IMR-90 (cell line): Measurements from ENCODE around the gene STPG4. TPM values are rescaled to one million over a fixed set of nuclear protein-coding genes. Genes with fewer than 3 reads are reported as not detected.
A peak's percentile ranks its signal among the peaks of the same experiment; 100 is the strongest.

ENCODE experiments used
- ATAC-seq: fragments of 200-7000 bp; cut with Tn5 transposase; 2 replicates; pipeline ENCODE4 v1.9.1; 2020; ENCODE audit warnings: low read depth, mild to moderate bottlenecking, moderate library complexity
- BruUV-seq: library from RNA; stranded (reverse); fragments of 400-500 nt; replicated peaks from 2 replicates; lab custom pipeline; 2021; lab: Mats Ljungman, UMichigan
- CTCF ChIA-PET: fragments of 300-600 bp; formaldehyde crosslinking; extraction: SDS; loops from one replicate; lab custom pipeline; 2021; ENCODE audit warnings: antibody characterized with exemption; lab: Yijun Ruan, JAX
- POLR2A ChIA-PET: fragments of 300-600 bp; sonication (Branson Sonifier 250); formaldehyde crosslinking; loops from one replicate; lab custom pipeline; 2022; ENCODE audit warnings: antibody characterized with exemption; ENCODE audit not compliant: unreplicated experiment; lab: Charles Lee
- DNase-seq: peaks from one replicate; pipeline ENCODE4 v3.0.0; 2013
- H2AFZ ChIP-seq: replicated peaks from 2 replicates; pipeline ENCODE3; 2013; ENCODE audit warnings: low read length, mild to moderate bottlenecking; ENCODE audit not compliant: poor library complexity
- H2AK5ac ChIP-seq: 2 replicates; pipeline ENCODE4 v1.6.1; 2013; ENCODE audit warnings: low read depth, low read length, inconsistent platforms
- H2AK9ac ChIP-seq: replicated peaks from 2 replicates; pipeline ENCODE3; 2013; ENCODE audit warnings: mild to moderate bottlenecking, low read depth, low read length, moderate library complexity; ENCODE audit not compliant: poor library complexity
- H2BK120ac ChIP-seq: 2 replicates; pipeline ENCODE4 v1.6.1; 2013; ENCODE audit warnings: low read depth, low read length, inconsistent platforms
- H2BK15ac ChIP-seq: 3 replicates; pipeline ENCODE4 v1.6.1; 2013; ENCODE audit warnings: low read depth, low read length, inconsistent platforms
- H2BK20ac ChIP-seq: 2 replicates; pipeline ENCODE4 v1.6.1; 2013; ENCODE audit warnings: low read depth, mild to moderate bottlenecking, inconsistent platforms, low read length, moderate library complexity
- H2BK5ac ChIP-seq: 2 replicates; pipeline ENCODE4 v1.6.1; 2013; ENCODE audit warnings: mild to moderate bottlenecking, low read depth, low read length, inconsistent platforms; ENCODE audit not compliant: poor library complexity, severe bottlenecking
- H3K14ac ChIP-seq: replicated peaks from 2 replicates; pipeline ENCODE4 v1.6.1; 2013; ENCODE audit warnings: low read depth, low read length, inconsistent platforms
- H3K18ac ChIP-seq: 2 replicates; pipeline ENCODE4 v1.6.1; 2013; ENCODE audit warnings: low read depth, low read length, control low read depth
- H3K23ac ChIP-seq: 2 replicates; pipeline ENCODE4 v1.6.1; 2013; ENCODE audit warnings: low read depth, low read length, inconsistent platforms
- H3K27ac ChIP-seq: 2 replicates; pipeline ENCODE4 v1.5.1; 2013; ENCODE audit warnings: mild to moderate bottlenecking, control low read depth, low read length; ENCODE audit not compliant: insufficient read depth
- H3K27me3 ChIP-seq: 2 replicates; pipeline ENCODE4 v1.6.1; 2013; ENCODE audit warnings: low read length; ENCODE audit not compliant: control insufficient read depth, insufficient read depth
- H3K36me3 ChIP-seq: 2 replicates; pipeline ENCODE4 v1.6.1; 2013; ENCODE audit warnings: low read length, mixed read lengths; ENCODE audit not compliant: control insufficient read depth, insufficient read depth
- H3K4ac ChIP-seq: 2 replicates; pipeline ENCODE4 v1.6.1; 2013; ENCODE audit warnings: low read depth, low read length, inconsistent platforms
- H3K4me1 ChIP-seq: 2 replicates; pipeline ENCODE4 v1.6.1; 2013; ENCODE audit warnings: low read length, mixed read lengths; ENCODE audit not compliant: control insufficient read depth, insufficient read depth
- H3K4me2 ChIP-seq: 2 replicates; pipeline ENCODE4 v1.6.1; 2013; ENCODE audit warnings: low read depth, mild to moderate bottlenecking, control low read depth, low read length, moderate library complexity
- H3K4me3 ChIP-seq: 2 replicates; pipeline ENCODE4 v1.5.1; 2013; ENCODE audit warnings: low read depth, mild to moderate bottlenecking, control low read depth, low read length, moderate library complexity; ENCODE audit not compliant: insufficient read depth
- H3K56ac ChIP-seq: 2 replicates; pipeline ENCODE4 v1.6.1; 2013; ENCODE audit warnings: low read length, inconsistent platforms; ENCODE audit not compliant: insufficient read depth; ENCODE audit errors: extremely low read depth
- H3K79me1 ChIP-seq, 2 experiments: 2 replicates each; pipeline ENCODE4 v1.6.1; 2013; ENCODE audit warnings: low read length in 2 of 2, inconsistent platforms in 1 of 2, low read depth in 1 of 2
- H3K9ac ChIP-seq: 2 replicates; pipeline ENCODE4 v1.6.1; 2013; ENCODE audit warnings: low read depth, low read length, control low read depth
- H3K9me1 ChIP-seq: 2 replicates; pipeline ENCODE4 v1.6.1; 2013; ENCODE audit warnings: low read length, inconsistent platforms; ENCODE audit not compliant: insufficient read depth
- H3K9me3 ChIP-seq: 2 replicates; pipeline ENCODE4 v1.6.1; 2013; ENCODE audit warnings: low read length; ENCODE audit not compliant: control insufficient read depth, insufficient read depth
- H4K20me1 ChIP-seq: 2 replicates; pipeline ENCODE4 v1.6.1; 2013; ENCODE audit warnings: low read length, inconsistent platforms; ENCODE audit not compliant: insufficient read depth
- H4K5ac ChIP-seq: 2 replicates; pipeline ENCODE4 v1.6.1; 2013; ENCODE audit warnings: mild to moderate bottlenecking, low read depth, low read length, control low read depth
- H4K8ac ChIP-seq, 2 experiments: 2 replicates each; pipeline ENCODE4 v1.6.1; 2013; ENCODE audit warnings: low read depth in 2 of 2, low read length in 2 of 2, control low read depth in 1 of 2, inconsistent platforms in 1 of 2
- H4K91ac ChIP-seq: 2 replicates; pipeline ENCODE4 v1.6.1; 2013; ENCODE audit warnings: low read depth, low read length, inconsistent platforms; ENCODE audit not compliant: insufficient read depth
- BHLHE40 ChIP-seq: fragments of 150-350 bp; IDR thresholded peaks from 2 replicates; pipeline ENCODE4 v1.6.1; 2016; ENCODE audit warnings: mild to moderate bottlenecking, low read depth, low read length
- CEBPB ChIP-seq: IDR thresholded peaks from 2 replicates; pipeline ENCODE4 v1.6.1; 2012; ENCODE audit warnings: low read depth, low read length, improper control_type of control experiment
- CHD1 ChIP-seq: IDR thresholded peaks from 2 replicates; pipeline ENCODE4 v1.6.1; 2012; ENCODE audit warnings: low read depth, low read length, improper control_type of control experiment
- CTCF ChIP-seq: conservative IDR thresholded peaks from 2 replicates; pipeline ENCODE4 v1.5.1; 2012; ENCODE audit warnings: mild to moderate bottlenecking, low read depth, low read length, improper control_type of control experiment
- ELK1 ChIP-seq: fragments of 150-350 bp; IDR thresholded peaks from 2 replicates; pipeline ENCODE4 v1.6.1; 2016; ENCODE audit warnings: low read depth, mild to moderate bottlenecking, low read length, moderate library complexity, borderline replicate concordance
- FOS ChIP-seq: fragments of 150-350 bp; IDR thresholded peaks from 2 replicates; pipeline ENCODE4 v1.6.1; 2016; ENCODE audit warnings: low read depth, low read length
- MAFK ChIP-seq: IDR thresholded peaks from 2 replicates; pipeline ENCODE4 v1.6.1; 2012; ENCODE audit warnings: low read depth, low read length, improper control_type of control experiment
- MAZ ChIP-seq: IDR thresholded peaks from 2 replicates; pipeline ENCODE4 v1.6.1; 2012; ENCODE audit warnings: low read depth, mild to moderate bottlenecking, low read length, improper control_type of control experiment, moderate library complexity, borderline replicate concordance
- MXI1 ChIP-seq: IDR thresholded peaks from 2 replicates; pipeline ENCODE4 v1.6.1; 2012; ENCODE audit warnings: low read depth, mild to moderate bottlenecking, low read length, moderate library complexity, borderline replicate concordance
- NFE2L2 ChIP-seq: fragments of 150-350 bp; IDR thresholded peaks from 2 replicates; pipeline ENCODE4 v1.6.1; 2016; ENCODE audit warnings: low read depth, mild to moderate bottlenecking, low read length
- POLR2A ChIP-seq: IDR thresholded peaks from 2 replicates; pipeline ENCODE4 v1.6.1; 2012; ENCODE audit warnings: mild to moderate bottlenecking, low read depth, low read length
- RAD21 ChIP-seq: IDR thresholded peaks from 2 replicates; pipeline ENCODE4 v1.6.1; 2012; ENCODE audit warnings: low read length, improper control_type of control experiment
- RCOR1 ChIP-seq: IDR thresholded peaks from 2 replicates; pipeline ENCODE4 v1.6.1; 2012; ENCODE audit warnings: mild to moderate bottlenecking, low read length, improper control_type of control experiment; ENCODE audit not compliant: insufficient replicate concordance
- SMC3 ChIP-seq: fragments of 150-350 bp; IDR thresholded peaks from 2 replicates; pipeline ENCODE4 v1.6.1; 2016; ENCODE audit warnings: low read depth, mild to moderate bottlenecking, antibody characterized with exemption, low read length, moderate library complexity
- USF2 ChIP-seq: fragments of 150-350 bp; IDR thresholded peaks from 2 replicates; pipeline ENCODE4 v1.6.1; 2017; ENCODE audit warnings: mild to moderate bottlenecking, antibody characterized with exemption, low read length, low read depth
- WGBS, 2 experiments: methylation state at CpG; one replicate each; pipeline versions ENCODE4 v1.1.5 to v1.1.7; 2013; ENCODE audit warnings: missing lambda C conversion rate in 2 of 2; ENCODE audit not compliant: insufficient read length in 1 of 2; ENCODE audit errors: extremely low coverage in 2 of 2; 5-methylcytosine and 5-hydroxymethylcytosine counted together
- dilution Hi-C: fragments of 300-500 bp; cut with HindIII; formaldehyde crosslinking; loops from one replicate; pipeline ENCODE4 v1.14.3; 2018; ENCODE audit warnings: low sequenced_read_pairs; ENCODE audit not compliant: unreplicated experiment
- in situ Hi-C: fragments of 300-500 bp; cut with MboI; formaldehyde crosslinking; loops from 3 replicates; pipeline ENCODE4 v1.14.3; 2019; ENCODE audit warnings: low sequenced_read_pairs, inconsistent platforms, mixed read lengths
- intact Hi-C: fragments of 100-400 bp; cut with micrococcal nuclease; formaldehyde crosslinking; loops from 2 replicates; pipeline ENCODE4 v1.10.0; 2022
- polyA plus RNA-seq, 3 experiments: library from polyadenylated mRNA; depleted of rRNA; stranded (reverse); fragments of >200 nt; gene quantifications; 2 replicates each; pipeline ENCODE4 v1.2.3, GENCODE V29; 2012; ENCODE audit warnings: low replicate concordance in 1 of 3
- total RNA-seq: library from RNA; depleted of rRNA; stranded (reverse); fragments of >200 nt; gene quantifications from 2 replicates; pipeline ENCODE4 v1.2.3, GENCODE V29; 2012

Gene STPG4
- total and polyA plus RNA-seq, 2 of the 4 experiments (the other 2 are of a cell fraction) = 0.12 to 0.18 TPM

GRCh38 chr2:47073217-47073616 lies 81.9 kb downstream of the STPG4 start:
- no peak overlapping the region for H4K5ac ChIP-seq
- peaks cover 4 to 73% of the 10 kb centered on the region in 2 experiments; a peak in 3 of 4 replicates for H3K79me1 ChIP-seq
- no peaks in the 10 kb centered on the region for H3K9me3 ChIP-seq
- ChIA-PET CTCF (no interaction called here), POLR2A (no interaction called here)
- H2BK5ac ChIP-seq = peak overlapping the region; percentile 19
- ATAC-seq (no peak), DNase-seq (no peak)
- H3K4me2 ChIP-seq = no peak overlapping the region
- no peak overlapping the region for H3K9ac ChIP-seq
- no peak overlapping the region; the same call in 1 of the 2 replicates for H3K14ac ChIP-seq
- H2AK9ac ChIP-seq = peak overlapping the region; percentile 63
- peak overlapping the region; percentile 99 for H2BK120ac ChIP-seq
- peak overlapping the region; percentile 100 for H3K4ac ChIP-seq
- H2AFZ ChIP-seq = no peak overlapping the region
- intact Hi-C loops = no loop called here
- H2BK15ac ChIP-seq = peak overlapping the region; percentile 83; the same call in 2 of the 3 replicates
- H2BK20ac ChIP-seq = peak overlapping the region; percentile 21; the same call in 1 of the 2 replicates
- dilution Hi-C loops = no loop called here
- BruUV-seq = no TSS peak
- peaks cover 4% of the 10 kb centered on the region; the same call in 1 of the 2 replicates for H3K36me3 ChIP-seq
- no peaks in the 10 kb centered on the region for H4K20me1 ChIP-seq
- no peak overlapping the region for H3K4me3 ChIP-seq
- H4K8ac ChIP-seq = peak overlapping the region; percentile 64 to 70; a peak in 2 of 4 replicates
- H3K27ac ChIP-seq = no peak overlapping the region
- H2AK5ac ChIP-seq = peak overlapping the region; percentile 100
- no peak overlapping the region for H3K23ac ChIP-seq
- H3K27me3 ChIP-seq = no peaks in the 10 kb centered on the region
- no peak overlapping the region for H3K56ac ChIP-seq
- peaks cover 53% of the 10 kb centered on the region for H3K4me1 ChIP-seq
- H4K91ac ChIP-seq = peak overlapping the region; percentile 99
- in situ Hi-C loops = no loop called here
- no peak overlapping the region for H3K18ac ChIP-seq
- WGBS, 2 experiments = 86% methylated on average over 2 of the region's 9 CpGs; no CpG with 5 or more reads in 1 of the 2 experiments
- TF ChIP-seq ELK1 (no peak), USF2 (no peak), NFE2L2 (no peak), POLR2A (no peak), MXI1 (no peak), CHD1 (no peak), FOS (no peak), CTCF (no peak), SMC3 (no peak), MAZ (no peak), BHLHE40 (no peak), RCOR1 (no peak), RAD21 (no peak), CEBPB (no peak), MAFK (no peak)
- peaks cover 61% of the 10 kb centered on the region for H3K9me1 ChIP-seq
